Measurements from ENCODE around the gene ZPR1.

GRCh38 chr11:116798368-116798767, 10.5 kb upstream of the ZPR1 start:
- TF ChIP-seq EP300 (IDR thresholded peaks at IDR 0.05; ENCODE audit: low read depth): no peak
- TF ChIP-seq CTCF (IDR thresholded peaks at IDR 0.05): no peak

Measured in transverse colon (tissue), 3 donors.